GM19468 (cell line): Measurements from ENCODE around the gene CFAP58.
"Not testable (repeated sequence)": the region's sequence is repeated elsewhere in the genome, so short reads cannot be mapped to it uniquely, and the experiment has no call there.

Source experiments
- ATAC-seq: cut with Tn5 transposase; IDR thresholded peaks from one replicate; pipeline ENCODE4 v1.9.1; 2021; ENCODE audit warnings: mild to moderate bottlenecking, moderate library complexity, moderate number of reproducible peaks; ENCODE audit not compliant: unreplicated experiment; ENCODE audit errors: extremely low read depth

The CFAP58 gene

DNA sequence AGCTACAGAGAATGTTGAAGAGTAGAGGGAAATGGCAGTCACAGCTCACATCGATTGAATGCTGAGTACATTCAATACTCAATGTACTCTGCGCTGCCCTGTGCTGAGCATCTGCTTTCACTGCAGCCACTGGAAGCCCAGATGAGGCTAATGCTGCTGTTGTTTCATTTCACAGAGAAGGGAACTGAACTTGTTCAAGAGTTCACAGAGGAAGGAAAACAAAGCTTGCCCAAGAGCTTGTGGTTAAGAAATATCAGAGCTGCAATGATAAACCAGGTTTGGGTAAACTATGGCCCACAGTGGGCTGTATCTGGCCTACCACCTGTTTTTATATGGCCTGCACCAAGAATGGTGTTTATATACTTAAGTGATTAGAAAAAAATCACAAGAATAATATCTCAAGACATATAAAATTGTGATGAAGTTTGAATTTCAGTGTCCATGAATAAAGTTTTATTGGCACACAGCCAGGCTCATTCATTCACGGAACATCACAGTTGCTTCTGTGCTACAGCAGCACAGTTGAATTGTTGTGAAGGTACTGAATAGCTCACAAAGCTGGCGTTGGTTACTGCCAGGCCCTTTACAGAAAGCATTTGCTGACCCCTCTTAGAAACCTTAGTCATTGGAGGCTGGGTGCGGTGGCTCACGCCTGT lies 64.1 kb downstream of the CFAP58 start:
- no peak for ATAC-seq

- ATAC-seq, result peak; percentile 85
Measured at GRCh38 chr10:104424719-104425118, 71.1 kb downstream of the CFAP58 start.

DNA sequence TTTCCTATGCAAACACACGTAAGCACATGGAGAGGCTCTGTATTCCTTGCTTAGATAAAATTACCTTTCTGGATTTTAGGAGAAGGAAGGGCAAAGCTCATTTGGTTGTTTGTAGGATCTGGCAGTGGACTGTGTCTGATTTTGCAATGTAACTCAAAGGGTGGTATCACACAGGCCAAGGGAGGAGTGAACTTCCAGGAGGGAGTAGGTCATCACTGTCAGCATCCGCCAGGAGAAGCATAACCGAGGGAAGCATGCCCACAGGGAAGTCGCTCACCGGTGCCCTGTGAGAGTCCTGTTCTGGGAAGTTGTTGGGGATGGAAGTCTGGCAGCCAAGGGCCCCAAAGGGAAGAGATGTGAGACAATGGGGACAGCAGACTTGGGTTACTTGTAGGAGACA lies 74.4 kb downstream of the CFAP58 start:
- ATAC-seq, result no peak

DNA sequence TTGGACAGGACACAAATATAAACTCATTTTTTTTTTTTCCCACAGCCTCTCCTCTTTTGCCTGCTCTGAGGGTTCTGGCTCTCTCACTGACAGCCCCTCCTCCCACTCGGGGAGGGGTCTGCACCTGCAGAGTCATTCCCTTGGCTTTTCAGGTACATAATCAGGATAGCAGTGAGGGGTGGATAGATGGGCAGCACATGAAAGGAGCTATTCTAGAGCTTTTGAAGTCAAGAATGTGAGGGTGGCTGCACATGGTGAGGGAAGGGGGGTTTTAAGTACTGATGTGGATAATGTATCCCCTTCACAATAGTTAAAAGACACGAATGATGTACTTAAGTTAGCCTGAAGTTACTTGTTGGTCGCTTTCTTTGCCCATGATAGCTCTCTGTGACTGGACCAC lies 76.2 kb downstream of the CFAP58 start:
- ATAC-seq, result no peak

- ATAC-seq, result no peak
Measured at GRCh38 chr10:104430360-104430759, 76.7 kb downstream of the CFAP58 start.

- ATAC-seq, result no peak
Measured at GRCh38 chr10:104433669-104434068, 80.0 kb downstream of the CFAP58 start.

DNA sequence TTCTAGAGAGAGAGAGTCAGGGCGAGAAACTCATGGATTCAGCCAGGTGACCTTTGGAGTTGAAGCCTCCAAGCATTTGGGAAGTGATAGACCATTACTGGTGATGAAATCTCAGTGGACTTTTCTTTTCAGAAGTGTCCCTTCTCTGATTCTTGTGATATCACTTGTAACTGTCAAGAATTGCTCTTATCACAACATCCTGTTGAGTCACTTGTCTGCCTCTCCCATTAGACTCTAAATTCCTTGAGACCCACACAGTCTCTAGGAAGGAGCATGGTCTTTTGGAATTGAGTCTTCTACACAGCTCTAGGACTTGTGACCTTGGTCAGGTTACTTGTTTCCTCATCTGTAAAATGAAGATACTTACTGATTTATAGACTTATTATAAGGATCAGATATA lies 81.0 kb downstream of the CFAP58 start:
- no peak for ATAC-seq

DNA sequence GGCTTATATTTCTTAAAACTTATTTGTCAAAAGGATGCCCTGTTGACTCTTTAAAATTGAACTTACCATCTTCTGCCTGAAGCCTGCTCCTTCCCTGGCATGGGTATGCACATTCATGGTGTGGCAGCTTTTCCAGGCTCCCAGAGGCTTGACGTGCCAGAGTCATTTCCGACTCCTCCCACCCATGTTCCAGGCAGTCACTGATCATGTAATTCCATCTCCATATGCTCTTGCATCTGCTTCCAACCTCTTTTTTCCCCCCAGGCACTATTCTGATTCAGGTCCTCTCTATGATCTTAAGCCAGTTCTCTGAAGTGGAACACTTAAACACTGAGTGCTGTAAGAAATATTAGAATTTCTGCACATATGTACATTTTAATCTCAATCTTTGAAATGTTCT lies 82.2 kb downstream of the CFAP58 start:
- ATAC-seq, result no peak

- ATAC-seq, result no peak
Measured at GRCh38 chr10:104437226-104437625, 83.6 kb downstream of the CFAP58 start.

GRCh38 chr10:104440221-104440620 lies 86.6 kb downstream of the CFAP58 start:
- ATAC-seq, result no peak

- ATAC-seq, result no peak
Measured at GRCh38 chr10:104441329-104442000, 87.8 kb downstream of the CFAP58 start.

- no peak for ATAC-seq
Measured at GRCh38 chr10:104445359-104445758, 91.7 kb downstream of the CFAP58 start.

DNA sequence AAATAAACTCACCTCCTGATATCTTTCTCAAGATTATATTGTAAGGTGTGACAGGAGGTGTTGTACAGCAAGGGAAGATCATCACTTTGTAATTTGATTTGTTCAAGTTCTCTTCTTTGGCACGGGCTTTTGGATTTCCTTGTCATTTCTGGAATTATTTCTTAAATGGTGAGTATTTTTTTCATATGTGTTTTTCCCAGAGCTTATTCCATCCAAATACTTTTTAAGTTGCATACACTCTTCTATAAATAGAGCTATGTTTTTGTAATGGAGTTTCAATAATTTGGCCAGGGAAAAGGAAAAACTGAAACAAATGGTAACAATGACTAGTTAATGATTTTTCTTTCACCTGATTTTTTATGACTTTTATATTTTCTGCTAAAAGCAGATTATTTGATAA lies 92.5 kb downstream of the CFAP58 start:
- no peak for ATAC-seq

GRCh38 chr10:104447331-104447730 lies 93.7 kb downstream of the CFAP58 start:
- ATAC-seq, result no peak

GRCh38 chr10:104447906-104448305 lies 94.3 kb downstream of the CFAP58 start:
- no peak for ATAC-seq

DNA sequence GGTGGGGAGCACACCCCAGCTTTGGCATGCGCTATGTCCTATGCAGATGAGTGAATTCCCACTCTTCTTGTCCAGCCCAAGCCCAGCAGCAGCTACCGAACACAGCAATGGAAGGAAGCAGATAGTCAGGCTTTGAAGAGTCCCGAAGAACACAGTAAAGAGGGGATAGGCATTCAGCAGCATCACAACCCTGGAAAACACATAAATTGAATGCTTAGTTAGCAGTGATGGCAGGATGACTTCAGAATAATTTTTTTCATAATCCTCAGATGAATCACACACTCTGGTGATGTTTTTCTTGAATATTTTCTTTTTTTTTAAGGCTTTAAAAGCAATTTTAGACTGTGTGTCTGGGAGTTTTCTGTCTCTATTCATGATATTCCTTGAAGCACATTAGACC lies 95.8 kb downstream of the CFAP58 start:
- ATAC-seq, result no peak

DNA sequence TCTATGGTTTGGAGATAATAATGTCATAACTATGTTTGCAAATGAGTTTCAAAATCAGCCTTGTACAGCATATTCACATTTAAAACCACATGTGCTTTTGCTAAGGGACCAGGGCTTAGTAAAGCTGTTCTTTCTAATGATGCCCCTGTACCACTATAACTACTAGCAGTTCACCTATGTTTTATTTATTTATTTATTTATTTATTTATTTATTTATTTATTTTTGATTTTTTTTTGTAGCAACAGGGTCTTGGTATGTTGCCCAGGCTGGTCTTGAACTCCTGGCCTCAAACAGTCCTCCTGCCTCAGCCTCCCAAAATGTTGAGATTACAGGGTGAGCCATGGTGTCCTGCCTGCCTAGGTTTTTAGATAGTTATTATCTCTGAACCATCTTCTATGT lies 96.9 kb downstream of the CFAP58 start:
- ATAC-seq, result no peak

DNA sequence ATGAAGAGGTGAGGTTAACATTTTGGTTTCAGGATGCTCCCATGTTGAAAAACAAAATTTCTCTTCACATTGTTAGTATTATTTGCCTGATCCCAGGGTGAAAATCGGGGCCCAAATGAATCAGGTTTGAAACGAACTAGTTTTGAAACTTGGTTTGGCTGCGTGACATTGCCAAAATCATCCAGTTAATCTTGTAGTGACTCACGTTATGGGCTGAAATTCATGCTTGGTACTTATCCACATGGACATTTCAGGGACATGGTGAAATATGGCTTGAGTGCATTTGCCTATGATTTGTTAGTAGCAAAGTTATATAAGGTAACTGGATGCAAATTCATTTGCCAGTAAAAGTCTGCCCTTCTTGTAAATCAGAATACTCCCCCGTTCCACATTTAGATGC lies 97.3 kb downstream of the CFAP58 start:
- no peak for ATAC-seq

- ATAC-seq, result no peak
Measured at GRCh38 chr10:104452977-104453376, 99.3 kb downstream of the CFAP58 start.

- ATAC-seq, result no peak
Measured at GRCh38 chr10:104456802-104457542, 103.3 kb downstream of the CFAP58 start.

DNA sequence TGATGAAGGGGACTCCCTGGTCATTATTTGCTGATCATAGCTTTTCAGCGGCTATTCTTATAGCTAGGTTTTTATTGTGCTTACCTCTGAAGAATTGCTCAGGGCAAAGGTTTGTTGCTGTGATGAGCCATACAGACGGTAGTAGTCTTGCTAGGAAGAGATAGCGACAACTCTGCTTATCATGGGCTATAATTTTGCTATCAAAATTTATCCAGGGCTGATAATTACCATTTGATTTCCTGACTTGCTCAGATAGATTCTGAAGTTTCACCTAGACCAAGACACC lies 103.9 kb downstream of the CFAP58 start:
- ATAC-seq, result no peak

GRCh38 chr10:104465575-104465974 lies 111.9 kb downstream of the CFAP58 start:
- not testable (repeated sequence) for ATAC-seq
